Measurements from ENCODE around the gene FAM118B.

GRCh38 chr11:126172596-126173038 lies 39.0 kb upstream of the FAM118B start:
- no peak for TF ChIP-seq CTCF (IDR thresholded peaks at IDR 0.05; ENCODE audit: control extremely low read depth in 1 of 3, insufficient read depth in 1 of 3, low read depth in 1 of 3, low read length in 3 of 3)
- no peak for TF ChIP-seq POLR2A (IDR thresholded peaks at IDR 0.05; ENCODE audit: control extremely low read depth in 1 of 2, low read depth in 2 of 2, low read length in 2 of 2)
- no peak for TF ChIP-seq JUND (IDR thresholded peaks at IDR 0.05; ENCODE audit: low read length)
- no peak for TF ChIP-seq MAFK (IDR thresholded peaks at IDR 0.05; ENCODE audit: low read depth, low read length)
- TF ChIP-seq HDAC2 (IDR thresholded peaks at IDR 0.05; ENCODE audit: borderline replicate concordance in 1 of 2, low read depth in 2 of 2, low read length in 2 of 2), result no peak
- TF ChIP-seq GTF2F1 (IDR thresholded peaks at IDR 0.05; ENCODE audit: borderline replicate concordance, low read depth, low read length), result no peak
- no peak for TF ChIP-seq POLR2AphosphoS5 (IDR thresholded peaks at IDR 0.05; ENCODE audit: low read depth, low read length)
- no peak for TF ChIP-seq MAX (IDR thresholded peaks at IDR 0.05)
- no peak for TF ChIP-seq EZH2 (IDR thresholded peaks at IDR 0.05; ENCODE audit: low read depth, low read length, severe bottlenecking)
- no peak for TF ChIP-seq EP300 (IDR thresholded peaks at IDR 0.05; ENCODE audit: borderline replicate concordance in 1 of 2, low read depth in 2 of 2, low read length in 2 of 2)
- no peak for TF ChIP-seq SIX5 (IDR thresholded peaks at IDR 0.05; ENCODE audit: low read depth, low read length)
- no peak for TF ChIP-seq CREB1 (IDR thresholded peaks at IDR 0.05)
- no peak for TF ChIP-seq USF2 (IDR thresholded peaks at IDR 0.05; ENCODE audit: low read length)
